IPS-NIHi7 (cell line): ENCODE measurements around the gene CDK10.
"Not testable (repeated sequence)": the region's sequence is repeated elsewhere in the genome, so short reads cannot be mapped to it uniquely, and the experiment has no call there.

Source experiments
- DNase-seq: peaks from one replicate; pipeline ENCODE4 v3.0.0; 2012; ENCODE audit warnings: mixed read lengths; ENCODE audit errors: extremely low spot score

The CDK10 gene

DNA sequence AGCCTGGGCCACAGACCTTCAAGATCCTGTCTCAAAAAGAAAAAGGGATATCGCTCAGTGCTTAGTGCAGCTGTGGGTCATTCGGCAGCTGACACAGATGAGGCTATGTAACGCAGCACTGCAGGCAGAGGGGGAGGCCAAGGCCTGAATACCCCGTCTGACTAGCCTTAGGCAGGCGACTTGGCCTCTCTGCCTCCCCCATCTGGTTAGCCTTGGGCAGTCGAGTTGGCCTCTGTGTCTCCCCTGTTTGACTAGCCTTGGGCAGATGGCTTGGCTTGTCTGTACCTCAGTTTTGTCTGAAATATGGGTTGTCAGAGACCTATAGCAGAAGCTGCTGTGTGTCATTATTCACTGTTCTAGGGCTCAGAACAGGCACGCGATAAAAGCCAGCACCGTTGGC, 18.9 kb upstream of the CDK10 start:
- no peak for DNase-seq

DNA sequence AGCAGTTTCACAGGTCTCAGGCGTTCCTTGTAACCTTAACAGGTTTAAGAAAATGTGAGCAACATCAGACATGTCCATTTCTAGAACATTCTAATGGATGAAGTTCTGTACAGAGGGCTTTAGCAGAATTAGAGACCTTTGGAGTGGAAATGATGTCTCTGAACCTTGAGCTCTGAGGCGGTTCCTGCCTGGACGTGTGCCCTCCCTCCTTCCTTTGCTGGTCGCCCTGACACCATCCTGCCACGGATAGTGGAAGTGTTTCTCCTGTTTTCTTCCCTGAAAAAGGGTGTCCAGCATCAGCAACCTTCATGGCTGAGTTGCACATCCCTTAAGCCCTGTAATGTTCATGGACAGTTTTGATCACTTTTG, 17.7 kb upstream of the CDK10 start:
- DNase-seq = no peak

DNA sequence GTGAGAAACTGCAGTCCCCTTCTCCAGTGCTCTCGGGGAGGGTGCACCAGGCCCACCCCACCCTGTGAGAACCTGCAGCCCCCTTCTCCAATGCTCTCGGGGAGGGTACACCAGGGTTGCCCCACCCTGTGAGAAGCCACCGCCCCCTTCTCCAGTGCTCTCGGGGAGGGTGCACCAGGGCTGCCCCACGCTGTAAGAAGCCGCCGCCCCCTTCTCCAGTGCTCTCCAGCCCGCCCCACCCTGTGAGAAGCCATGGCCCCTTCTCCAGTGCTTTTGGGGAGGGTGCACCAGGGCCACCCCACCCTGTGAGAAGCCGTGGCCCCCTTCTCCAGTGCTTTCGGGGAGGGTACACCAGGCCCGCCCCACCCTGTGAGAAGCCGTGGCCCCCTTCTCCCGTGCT, 16.7 kb upstream of the CDK10 start:
- no peak for DNase-seq

DNA sequence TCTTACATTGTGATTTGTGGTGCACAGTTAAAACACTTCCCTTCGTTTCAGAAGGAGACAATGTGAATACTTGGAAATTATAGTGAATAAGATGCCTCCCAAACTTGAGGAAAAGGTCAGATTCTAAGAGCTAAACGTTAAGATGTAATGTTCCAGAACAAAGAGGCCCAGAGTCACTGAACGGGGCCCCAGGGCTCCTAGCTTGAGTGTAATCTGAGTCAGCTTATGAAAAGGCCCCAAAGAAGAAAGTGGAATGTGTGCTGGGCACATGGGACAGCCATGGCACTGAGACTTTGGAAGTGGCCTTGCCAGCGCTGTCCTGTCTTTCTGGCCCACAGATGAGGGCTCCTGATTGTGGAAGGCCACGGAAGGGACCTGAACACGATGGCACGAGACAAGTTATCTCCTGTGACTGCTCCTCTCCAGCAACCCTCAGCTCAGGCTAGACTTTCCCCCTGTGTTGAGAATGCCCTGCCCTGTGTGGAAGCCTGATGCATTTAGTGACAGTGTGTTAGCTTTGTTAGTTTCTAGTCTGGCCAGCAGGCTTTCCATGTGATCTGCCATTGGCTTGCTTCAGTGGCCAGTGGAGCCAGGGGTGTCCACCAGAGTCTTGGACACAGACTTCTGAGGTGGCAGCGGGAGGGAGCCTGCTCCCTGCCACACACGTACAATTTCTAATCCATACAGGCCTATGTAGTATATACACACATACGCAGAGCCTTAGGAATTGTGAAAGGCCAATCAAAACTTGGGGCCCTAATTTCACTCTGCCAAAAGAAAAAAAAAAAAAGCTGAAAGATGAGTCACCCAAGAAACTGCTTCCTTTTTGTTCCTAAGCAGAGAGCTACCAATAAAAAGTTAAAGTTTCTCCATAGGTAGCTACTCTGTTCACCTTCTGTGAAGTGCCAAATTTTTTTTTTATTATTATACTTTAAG, 15.7 kb upstream of the CDK10 start:
- no peak for DNase-seq

DNA sequence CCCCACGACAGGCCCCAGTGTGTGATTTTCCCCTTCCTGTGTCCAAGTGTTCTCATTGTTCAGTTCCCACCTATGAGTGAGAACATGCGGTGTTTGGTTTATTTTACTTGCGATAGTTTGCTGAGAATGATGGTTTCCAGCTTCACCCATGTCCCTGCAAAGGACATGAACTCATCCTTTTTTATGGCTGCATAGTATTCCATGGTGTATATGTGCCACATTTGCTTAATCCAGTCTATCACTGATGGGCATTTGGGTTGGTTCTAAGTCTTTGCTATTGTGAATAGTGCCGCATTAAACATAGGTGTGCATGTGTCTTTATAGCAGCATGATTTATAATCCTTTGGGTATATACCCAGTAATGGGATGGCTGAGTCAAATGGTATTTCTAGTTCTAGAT, 14.9 kb upstream of the CDK10 start:
- not testable (repeated sequence) for DNase-seq

DNA sequence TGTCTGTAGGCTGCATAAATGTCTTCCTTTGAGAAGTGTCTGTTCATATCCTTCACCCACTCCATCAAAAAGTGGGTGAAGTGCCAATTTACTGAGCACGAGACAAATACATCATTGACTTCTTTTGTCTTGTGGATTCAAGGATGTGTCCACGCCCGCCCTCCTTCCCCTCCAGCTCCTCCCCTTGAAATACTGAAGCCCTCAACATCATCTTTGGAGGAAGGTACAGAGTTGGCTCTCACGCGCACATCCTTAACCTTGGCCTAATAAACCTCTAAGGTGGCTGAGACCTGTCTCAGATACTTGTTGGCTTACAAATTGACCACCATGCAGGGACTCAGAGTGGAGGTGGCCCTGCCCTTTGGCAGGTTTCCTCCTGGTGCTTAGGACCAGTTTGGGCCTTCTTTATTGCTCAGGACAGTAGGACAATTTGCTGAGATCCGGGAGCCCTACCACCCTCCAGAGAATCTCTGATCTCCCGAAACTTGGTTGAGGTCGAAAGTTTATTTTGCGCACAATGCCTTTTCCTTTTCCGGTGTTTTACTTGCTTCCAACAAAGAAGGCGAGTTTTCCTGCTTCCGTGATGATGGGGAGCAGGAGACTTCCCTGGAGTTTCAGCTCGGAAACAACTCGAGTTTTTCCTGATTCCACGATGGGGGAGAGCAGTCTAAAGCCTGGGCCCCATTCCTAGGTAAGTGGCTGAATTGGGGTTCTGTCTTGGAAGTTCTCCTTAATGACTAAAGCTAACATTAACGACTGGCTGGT, 14.1 kb upstream of the CDK10 start:
- DNase-seq = no peak

DNA sequence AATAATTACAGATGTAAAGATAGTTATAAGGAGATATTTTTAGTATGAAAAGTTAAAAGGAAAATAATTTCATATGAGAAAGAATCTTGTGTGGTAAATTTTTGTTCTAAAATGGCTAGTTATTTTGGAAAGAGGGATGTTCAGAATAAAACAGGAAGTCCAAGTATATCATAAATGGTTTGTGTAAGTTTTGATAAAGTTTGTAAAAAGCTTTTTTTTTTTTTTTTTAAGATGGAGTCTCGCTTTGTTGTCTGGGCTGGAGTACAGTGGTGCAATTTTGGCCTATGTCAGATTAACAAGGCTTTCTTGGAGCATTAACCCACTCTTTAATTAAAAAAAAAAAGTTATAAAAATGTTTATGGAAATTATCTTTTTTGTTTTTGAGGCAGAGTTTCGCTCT, 8.2 kb upstream of the CDK10 start:
- no peak for DNase-seq

DNA sequence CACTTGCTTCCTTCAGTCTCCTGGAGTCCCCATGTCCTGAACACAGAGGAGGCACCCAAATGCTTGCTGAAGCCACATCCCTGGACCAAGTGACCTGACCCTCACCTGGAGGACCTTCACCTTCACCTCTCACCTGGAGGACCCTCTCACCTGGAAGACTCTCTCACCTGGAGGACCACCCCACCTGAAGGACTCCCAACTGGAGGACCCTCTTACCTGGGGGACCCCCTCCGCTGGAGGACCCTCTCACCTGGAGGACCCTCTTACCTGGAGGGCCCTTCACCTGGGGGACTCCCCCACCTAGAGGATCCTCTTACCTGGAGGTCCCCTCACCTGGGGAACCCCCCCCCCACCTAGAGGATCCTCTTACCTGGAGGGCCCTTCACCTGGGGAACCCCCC, 573 bp upstream of the CDK10 start:
- no peak for DNase-seq

DNA sequence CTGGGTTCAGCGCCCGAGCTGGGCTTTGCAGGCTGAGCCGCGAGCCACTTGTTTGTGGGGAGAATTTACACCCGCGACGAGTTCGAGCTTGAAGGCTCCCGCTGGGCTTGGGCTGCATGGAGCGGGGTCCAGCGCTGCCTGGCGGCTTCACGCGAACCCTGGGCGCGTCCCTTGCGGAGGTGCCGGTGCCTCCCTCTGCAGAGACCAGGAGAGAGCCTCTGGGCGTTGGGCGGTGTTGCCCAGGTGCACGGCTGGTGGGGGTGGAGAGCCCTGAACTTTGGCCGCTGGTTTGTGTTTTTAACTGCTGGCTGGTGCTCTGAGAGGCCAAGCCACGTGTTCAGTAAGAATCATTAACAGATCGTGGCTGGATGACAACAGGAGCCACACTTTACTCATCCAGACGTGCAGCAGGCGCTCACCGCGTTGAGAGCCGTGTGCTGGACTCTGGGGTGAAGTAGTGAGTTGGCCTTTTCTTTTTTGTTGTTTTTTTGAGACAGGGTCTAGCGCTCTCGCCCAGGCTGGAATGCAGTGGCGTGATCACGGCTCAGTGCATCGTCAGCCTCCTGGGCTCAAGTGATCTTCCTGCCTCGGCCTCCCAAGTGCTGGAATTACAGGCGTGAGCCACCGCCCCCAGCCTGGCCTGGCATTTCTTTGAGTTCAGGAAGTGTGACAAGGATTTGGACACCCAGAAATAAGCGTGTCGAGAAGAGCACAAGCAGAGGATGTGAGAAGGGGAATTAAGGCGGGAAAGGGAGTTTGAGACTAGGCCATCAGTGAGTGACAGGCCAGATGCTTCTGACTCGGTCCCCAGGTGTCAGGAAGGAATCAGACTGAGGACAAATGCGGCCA, 827 bp downstream of the CDK10 start:
- no peak for DNase-seq

DNA sequence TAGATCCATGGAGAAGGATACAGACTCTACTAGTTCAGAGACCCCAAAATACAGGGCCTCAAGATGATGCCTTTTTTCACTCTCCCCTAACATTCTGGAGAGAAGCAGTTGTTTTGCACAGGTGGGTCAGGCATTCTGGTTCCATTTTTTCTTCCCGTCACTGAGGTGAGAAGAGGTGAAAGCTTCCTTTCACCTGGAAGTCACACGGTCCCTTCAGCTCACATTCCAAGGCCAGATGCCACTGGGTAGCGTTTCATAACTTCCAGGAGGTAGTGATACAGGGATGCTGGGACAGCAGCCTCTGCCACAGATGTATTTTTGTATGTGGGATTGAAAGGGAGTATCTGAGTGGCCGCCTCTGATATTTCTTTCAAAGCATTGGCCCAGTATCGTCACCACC, 1.9 kb downstream of the CDK10 start:
- no peak for DNase-seq

DNA sequence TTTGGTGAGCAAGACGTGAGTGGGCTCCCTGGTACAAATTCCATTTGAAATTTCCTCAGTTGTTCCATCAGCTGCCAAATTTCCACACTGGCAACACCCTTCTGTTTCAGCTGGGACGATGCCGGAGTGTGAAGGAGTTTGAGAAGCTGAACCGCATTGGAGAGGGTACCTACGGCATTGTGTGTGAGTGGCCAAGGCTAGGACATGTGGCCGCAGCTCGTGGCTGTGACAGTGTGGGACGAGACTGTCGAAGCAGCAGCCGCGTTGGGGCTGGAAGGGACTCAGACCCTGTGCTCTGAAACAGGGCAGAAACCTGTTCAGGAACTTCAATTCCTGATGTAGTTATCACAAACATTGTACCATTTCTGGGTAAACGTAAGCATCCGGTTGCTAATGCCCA, 2.7 kb downstream of the CDK10 start:
- no peak for DNase-seq

DNA sequence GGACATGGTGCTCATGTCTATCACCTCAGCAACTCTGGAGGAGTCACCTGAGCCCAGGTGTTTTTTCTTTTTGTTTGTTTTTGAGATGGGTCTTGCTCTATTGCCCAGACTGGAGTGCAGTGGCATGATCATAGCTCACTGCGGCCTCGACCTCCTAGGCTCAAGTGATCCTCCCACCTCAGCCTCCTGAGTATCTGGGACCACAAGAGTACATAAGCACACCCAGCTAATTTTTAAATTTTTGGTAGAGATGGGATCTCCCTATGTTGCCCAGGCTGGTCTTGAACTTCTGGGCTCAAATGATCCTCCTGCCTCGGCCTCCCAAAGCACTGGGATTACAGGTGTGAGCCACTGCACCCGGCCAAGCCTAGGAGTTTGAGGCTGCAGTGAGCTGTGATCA, 3.1 kb downstream of the CDK10 start:
- not testable (repeated sequence) for DNase-seq

DNA sequence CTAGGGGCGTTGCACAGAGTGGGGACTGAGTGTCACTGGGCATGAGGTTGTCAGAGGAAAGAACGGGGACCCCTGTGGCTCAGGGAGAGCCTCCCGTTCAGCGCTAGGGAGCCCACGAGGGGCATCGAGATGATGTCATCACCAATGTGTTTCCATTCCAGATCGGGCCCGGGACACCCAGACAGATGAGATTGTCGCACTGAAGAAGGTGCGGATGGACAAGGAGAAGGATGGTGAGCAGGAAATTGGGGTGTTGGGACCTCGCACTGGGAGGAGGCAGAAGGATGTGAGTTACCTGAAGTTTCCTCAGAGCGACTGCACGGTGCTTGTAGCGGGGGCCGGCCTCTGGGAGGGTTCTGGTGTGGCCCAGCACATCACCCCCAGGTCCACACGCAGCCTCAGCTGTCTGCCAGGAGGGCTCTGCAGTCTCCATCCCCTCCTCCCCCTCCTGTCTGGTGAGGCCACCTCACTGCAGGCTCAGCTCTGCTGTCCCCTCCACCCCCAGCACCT, 4.0 kb downstream of the CDK10 start:
- DNase-seq = no peak

DNA sequence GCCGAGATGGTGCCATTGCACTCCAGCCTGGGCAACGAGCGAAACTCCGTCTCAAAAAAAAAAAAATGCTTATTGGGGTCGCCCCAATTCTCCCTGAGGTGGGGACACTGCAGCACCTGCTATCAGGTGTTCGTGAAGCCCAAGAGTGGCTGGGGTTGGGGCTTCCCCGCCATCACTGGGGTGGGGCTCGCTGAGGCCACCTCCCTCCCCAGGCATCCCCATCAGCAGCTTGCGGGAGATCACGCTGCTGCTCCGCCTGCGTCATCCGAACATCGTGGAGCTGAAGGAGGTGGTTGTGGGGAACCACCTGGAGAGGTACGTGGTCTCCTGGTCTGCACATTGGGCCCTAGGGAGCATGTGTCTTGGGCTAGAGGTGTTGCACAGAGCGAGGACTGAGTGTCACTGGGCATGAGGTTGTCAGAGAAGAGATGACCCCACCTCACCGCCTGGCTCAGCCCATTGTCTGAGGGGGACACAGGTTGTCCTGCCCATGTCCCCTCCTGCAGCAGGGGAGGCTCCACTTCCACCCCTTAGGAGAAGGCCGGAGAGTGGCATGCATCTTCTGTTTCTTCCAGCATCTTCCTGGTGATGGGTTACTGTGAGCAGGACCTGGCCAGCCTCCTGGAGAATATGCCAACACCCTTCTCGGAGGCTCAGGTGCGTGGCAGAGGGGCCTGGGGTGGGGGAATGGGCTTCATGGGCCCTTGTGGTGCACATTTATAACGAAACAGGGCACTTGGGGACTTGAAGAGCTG, 4.9 kb downstream of the CDK10 start:
- no peak for DNase-seq

DNA sequence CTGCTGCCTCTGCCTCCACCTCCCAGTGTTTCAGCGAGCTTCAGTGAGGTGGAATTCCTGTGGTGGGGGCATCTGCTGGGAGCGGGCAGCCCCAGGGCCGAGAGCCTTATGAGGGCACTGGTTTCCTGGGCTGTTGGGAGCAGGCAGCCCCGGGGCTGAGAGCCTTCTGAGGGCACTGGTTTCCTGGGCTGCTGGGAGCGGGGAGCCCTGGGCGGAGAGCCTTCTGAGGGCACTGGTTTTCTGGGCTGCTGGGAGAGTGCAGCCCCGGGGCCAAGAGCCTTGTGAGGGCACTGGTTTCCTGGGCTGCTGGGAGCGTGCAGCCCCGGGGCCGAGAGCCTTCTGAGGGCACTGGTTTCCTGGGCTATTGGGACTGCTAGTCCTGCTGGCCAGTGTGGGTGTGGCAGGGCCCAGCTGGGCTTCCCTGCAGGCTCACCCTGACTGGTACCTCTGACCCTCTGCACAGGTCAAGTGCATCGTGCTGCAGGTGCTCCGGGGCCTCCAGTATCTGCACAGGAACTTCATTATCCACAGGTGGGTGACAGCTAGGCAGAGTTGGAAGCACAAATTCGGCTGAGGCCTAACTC, 5.6 kb downstream of the CDK10 start:
- DNase-seq = no peak

DNA sequence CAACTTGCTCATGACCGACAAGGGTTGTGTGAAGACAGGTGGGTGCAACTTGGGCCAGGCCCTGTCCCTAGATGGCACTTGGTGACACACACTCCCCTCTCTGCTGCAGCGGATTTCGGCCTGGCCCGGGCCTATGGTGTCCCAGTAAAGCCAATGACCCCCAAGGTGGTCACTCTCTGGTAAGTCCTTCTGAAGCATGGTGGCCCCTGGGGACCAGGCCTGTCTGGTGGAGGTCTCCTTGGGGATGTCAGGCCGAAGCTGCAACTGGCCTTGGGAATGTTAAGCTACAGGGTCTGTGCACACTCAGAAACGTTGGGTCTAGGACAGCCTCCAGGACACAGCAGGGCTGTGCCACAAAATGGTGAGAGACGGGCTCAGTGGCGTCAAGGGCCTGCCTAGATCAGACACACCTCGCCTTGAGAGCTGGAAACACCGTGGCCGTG, 6.8 kb downstream of the CDK10 start:
- no peak for DNase-seq

DNA sequence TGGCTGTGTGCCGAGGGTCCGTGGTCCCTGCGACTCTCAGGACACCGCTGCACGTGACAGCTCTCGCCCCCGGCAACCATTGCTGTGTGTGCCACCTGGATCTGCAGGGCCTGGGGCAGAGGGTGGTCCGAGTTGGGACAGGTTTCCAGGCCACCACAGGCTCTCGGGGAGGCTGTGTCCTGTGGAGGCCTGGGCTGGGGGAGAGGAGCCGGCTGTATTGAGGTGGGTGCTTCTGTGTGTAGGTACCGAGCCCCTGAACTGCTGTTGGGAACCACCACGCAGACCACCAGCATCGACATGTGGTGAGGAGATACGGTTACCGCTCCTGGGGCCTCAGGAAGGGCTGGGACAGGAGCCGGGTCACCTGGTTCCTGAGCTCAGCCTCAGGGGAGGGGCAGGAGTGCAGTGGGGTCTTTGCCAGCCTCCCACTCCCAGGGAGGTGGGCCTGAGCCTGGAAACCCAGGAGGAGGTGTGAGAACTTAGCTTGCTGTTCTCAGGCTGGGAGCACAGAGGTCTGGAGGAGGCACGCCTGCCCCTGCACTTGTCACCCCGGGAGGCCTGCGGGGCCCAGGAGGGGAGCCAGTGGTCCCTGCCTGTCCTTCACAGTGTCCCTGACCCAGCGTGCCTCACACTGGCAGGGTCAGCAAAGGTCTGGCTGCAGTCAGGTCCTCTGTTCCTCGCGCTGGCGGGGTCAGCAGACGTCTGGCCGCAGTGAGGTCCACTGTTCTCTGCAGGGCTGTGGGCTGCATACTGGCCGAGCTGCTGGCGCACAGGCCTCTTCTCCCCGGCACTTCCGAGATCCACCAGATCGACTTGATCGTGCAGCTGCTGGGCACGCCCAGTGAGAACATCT, 7.7 kb downstream of the CDK10 start:
- no peak for DNase-seq

DNA sequence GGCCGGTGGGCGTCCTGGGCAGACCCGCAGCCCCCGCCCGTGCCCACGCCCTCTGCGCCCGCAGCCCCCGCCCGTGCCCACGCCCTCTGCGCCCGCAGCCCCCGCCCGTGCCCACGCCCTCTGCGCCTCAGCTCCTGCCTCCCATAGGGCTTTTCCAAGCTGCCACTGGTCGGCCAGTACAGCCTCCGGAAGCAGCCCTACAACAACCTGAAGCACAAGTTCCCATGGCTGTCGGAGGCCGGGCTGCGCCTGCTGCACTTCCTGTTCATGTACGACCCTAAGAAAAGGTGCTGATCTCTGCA, 8.2 kb downstream of the CDK10 start:
- not testable (repeated sequence) for DNase-seq

DNA sequence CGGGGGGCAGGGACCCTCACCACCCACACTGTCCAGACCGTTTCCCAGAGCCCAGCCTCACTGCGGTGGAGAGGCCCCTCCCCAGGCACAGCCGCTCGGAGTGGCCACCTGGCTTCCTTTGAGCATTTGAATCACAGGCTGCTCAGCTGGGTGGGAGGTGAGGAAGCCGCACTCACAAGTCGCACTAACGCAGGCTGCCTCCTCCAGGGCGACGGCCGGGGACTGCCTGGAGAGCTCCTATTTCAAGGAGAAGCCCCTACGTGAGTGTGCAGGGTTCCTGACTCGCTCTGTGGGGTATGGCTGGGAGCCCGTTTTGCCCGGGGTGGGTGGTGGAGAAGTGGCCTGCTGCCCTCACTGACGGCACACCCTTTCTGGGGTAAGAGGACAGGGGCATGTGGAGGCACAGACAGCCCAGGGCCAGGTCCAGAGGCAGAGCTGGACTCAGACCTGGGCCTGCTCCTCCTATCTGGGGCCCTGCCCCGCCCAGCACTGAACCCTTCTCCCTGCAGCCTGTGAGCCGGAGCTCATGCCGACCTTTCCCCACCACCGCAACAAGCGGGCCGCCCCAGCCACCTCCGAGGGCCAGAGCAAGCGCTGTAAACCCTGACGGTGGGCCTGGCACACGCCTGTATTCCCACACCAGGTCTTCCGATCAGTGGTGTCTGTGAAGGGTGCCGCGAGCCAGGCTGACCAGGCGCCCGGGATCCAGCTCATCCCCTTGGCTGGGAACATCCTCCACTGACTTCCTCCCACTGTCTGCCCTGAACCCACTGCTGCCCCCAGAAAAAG, 8.8 kb downstream of the CDK10 start:
- DNase-seq = no peak
